PC-9 (cell line): ENCODE results near the gene NYAP2. TPM values are rescaled to one million over a fixed set of nuclear protein-coding genes. Genes with fewer than 3 reads are reported as not detected.

Source experiments
- BruUV-seq: library from RNA; stranded (reverse); fragments of 400-500 nt; replicated peaks from 2 replicates; lab custom pipeline; 2021; lab: Mats Ljungman, UMichigan
- CTCF ChIA-PET: fragments of 300-600 bp; sonication (Branson Sonifier 250); formaldehyde crosslinking; loops from one replicate; lab custom pipeline; 2022; ENCODE audit warnings: antibody characterized with exemption; lab: Charles Lee
- POLR2A ChIA-PET: fragments of 300-600 bp; sonication (Branson Sonifier 250); formaldehyde crosslinking; loops from one replicate; lab custom pipeline; 2022; ENCODE audit warnings: antibody characterized with exemption; ENCODE audit not compliant: unreplicated experiment; lab: Charles Lee
- DNase-seq, 2 experiments: peaks; one replicate each; pipeline versions ENCODE4 v3.0.0 to v3.0.0-alpha.2; 2015 to 2022; ENCODE audit warnings: mixed read lengths in 1 of 2
- H2AFZ ChIP-seq: fragments of 200-600 bp; sonication (generic); 2 replicates; pipeline ENCODE4 v1.8.1; 2017; ENCODE audit warnings: antibody characterized with exemption
- H3F3A ChIP-seq: fragments of 200-600 bp; sonication (generic); 2 replicates; pipeline ENCODE4 v1.8.1; 2017; ENCODE audit warnings: antibody characterized with exemption, mild to moderate bottlenecking, low read depth; ENCODE audit not compliant: insufficient read depth
- H3K27ac ChIP-seq: fragments of 200-600 bp; sonication (generic); 2 replicates; pipeline ENCODE4 v1.6.1; 2016; ENCODE audit warnings: mixed run types
- H3K27me3 ChIP-seq: fragments of 200-600 bp; sonication (generic); 2 replicates; pipeline ENCODE4 v1.6.1; 2016; ENCODE audit warnings: low read depth, mixed run types; ENCODE audit not compliant: insufficient read depth
- H3K36me3 ChIP-seq: fragments of 200-600 bp; sonication (generic); 2 replicates; pipeline ENCODE4 v1.6.1; 2016; ENCODE audit warnings: low read depth, mixed run types
- H3K4me1 ChIP-seq: fragments of 200-600 bp; sonication (generic); replicated peaks from 2 replicates; pipeline ENCODE4 v1.6.1; 2016; ENCODE audit warnings: mixed run types; ENCODE audit not compliant: insufficient read depth
- H3K4me2 ChIP-seq: fragments of 200-600 bp; sonication (generic); 2 replicates; pipeline ENCODE4 v1.6.1; 2017; ENCODE audit warnings: mixed run types
- H3K4me3 ChIP-seq: fragments of 200-600 bp; sonication (generic); 2 replicates; pipeline ENCODE4 v1.6.1; 2016; ENCODE audit warnings: mixed run types
- H3K79me2 ChIP-seq: fragments of 200-600 bp; sonication (generic); 2 replicates; pipeline ENCODE4 v1.6.1; 2017; ENCODE audit warnings: low read depth, mixed run types
- H3K9me2 ChIP-seq: fragments of 200-600 bp; sonication (generic); 2 replicates; pipeline ENCODE4 v1.8.1; 2017; ENCODE audit warnings: mild to moderate bottlenecking; ENCODE audit not compliant: insufficient read depth
- H3K9me3 ChIP-seq: fragments of 200-600 bp; sonication (generic); 2 replicates; pipeline ENCODE4 v1.8.1; 2016; ENCODE audit warnings: low read depth; ENCODE audit not compliant: insufficient read depth
- H4K20me1 ChIP-seq: fragments of 200-600 bp; sonication (generic); 2 replicates; pipeline ENCODE4 v1.8.1; 2017; ENCODE audit not compliant: insufficient read depth
- EZH2 ChIP-seq: fragments of 200-600 bp; sonication (generic); IDR thresholded peaks from 2 replicates; pipeline ENCODE4 v1.8.0; 2017; ENCODE audit warnings: antibody characterized with exemption, low read depth
- intact Hi-C: fragments of 100-400 bp; cut with micrococcal nuclease; formaldehyde crosslinking; loops from one replicate; pipeline ENCODE4 v1.10.0; 2022; ENCODE audit not compliant: unreplicated experiment
- total RNA-seq: library from RNA; stranded (reverse); gene quantifications from 2 replicates; pipeline ENCODE4 v1.2.3, GENCODE V29; 2021
- TF ChIP-seq, protein P1 (sequence below): fragments of 200-600 bp; sonication (generic); conservative IDR thresholded peaks from 2 replicates; pipeline ENCODE4 v1.6.1; 2017; ENCODE audit warnings: mixed run types, antibody characterized with exemption, mild to moderate bottlenecking, moderate library complexity

The NYAP2 gene
- total RNA-seq, 1 experiment from 2014 or later, result 0.65 TPM

DNA sequence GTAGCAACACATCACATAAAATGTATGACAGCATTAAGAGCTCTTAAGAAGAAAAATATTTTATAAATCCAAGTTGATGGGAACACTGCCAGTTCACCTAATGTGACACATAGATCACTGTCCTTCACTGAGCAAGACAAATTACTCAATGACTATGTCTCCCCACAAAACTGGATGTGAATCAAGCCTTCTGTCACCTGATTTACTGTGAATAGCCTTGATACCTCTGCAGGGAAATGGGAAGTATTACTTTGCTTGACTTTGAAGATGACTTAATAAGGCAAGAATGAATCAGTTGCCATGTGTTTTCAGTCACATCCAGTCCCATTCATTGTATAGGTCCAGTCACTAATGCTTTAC lies 94.6 kb downstream of the NYAP2 start:
- no peaks in the 10 kb centered on the region for H3K79me2 ChIP-seq

DNA sequence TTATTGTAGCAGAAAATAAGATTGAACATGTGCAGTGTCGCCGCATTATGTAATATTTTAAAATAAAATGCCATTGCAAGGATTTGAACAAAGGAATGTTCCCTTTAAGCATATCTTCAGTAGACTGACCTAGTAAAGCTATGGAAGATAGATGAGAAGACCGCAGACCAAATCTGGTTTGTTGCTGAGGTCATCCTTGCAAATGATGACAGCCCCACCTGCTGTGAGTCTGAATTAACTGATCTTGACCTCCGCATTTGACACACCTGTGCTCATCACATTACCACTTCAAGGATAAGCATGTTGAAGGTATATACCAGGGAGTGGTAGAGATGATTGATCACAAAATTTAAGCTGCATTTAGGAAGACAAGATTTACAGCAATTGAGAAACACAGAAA lies 96.2 kb downstream of the NYAP2 start:
- intact Hi-C loops, result no loop called here
- Histone ChIP-seq H3K27me3 (no peaks in the 10 kb centered on the region), H3K27ac (no peak overlapping the region), H3K9me3 (no peaks in the 10 kb centered on the region), H4K20me1 (no peaks in the 10 kb centered on the region), H3K4me1 (no peaks in the 10 kb centered on the region), H3K4me3 (no peak overlapping the region), H3K4me2 (no peak overlapping the region), H3K9me2 (0 out of 2 replicates have a peak, but pooled peaks cover 4% of the 10 kb centered on the region), H3F3A (no peaks in the 10 kb centered on the region), H3K79me2 (no peaks in the 10 kb centered on the region), H2AFZ (no peak overlapping the region), H3K36me3 (no peaks in the 10 kb centered on the region)
- no TSS peak for BruUV-seq
- DNase-seq, result no peak
- POLR2A ChIA-PET, result interaction anchor here (0.7 kb wide), 1 partner anchor 153 kb away, joined by 7 read pairs; no protein-coding TSS in a partner anchor
- CTCF ChIA-PET, result no interaction called here
- TF ChIP-seq, protein P1, sequence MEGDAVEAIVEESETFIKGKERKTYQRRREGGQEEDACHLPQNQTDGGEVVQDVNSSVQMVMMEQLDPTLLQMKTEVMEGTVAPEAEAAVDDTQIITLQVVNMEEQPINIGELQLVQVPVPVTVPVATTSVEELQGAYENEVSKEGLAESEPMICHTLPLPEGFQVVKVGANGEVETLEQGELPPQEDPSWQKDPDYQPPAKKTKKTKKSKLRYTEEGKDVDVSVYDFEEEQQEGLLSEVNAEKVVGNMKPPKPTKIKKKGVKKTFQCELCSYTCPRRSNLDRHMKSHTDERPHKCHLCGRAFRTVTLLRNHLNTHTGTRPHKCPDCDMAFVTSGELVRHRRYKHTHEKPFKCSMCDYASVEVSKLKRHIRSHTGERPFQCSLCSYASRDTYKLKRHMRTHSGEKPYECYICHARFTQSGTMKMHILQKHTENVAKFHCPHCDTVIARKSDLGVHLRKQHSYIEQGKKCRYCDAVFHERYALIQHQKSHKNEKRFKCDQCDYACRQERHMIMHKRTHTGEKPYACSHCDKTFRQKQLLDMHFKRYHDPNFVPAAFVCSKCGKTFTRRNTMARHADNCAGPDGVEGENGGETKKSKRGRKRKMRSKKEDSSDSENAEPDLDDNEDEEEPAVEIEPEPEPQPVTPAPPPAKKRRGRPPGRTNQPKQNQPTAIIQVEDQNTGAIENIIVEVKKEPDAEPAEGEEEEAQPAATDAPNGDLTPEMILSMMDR, result no peak
- no peak for TF ChIP-seq EZH2

More for the DNA sequence above, 94.6 kb downstream of the NYAP2 start:
- ChIA-PET CTCF (no interaction called here), POLR2A (interaction anchor here (0.6 kb wide), 1 partner anchor 1170 kb away, joined by 6 read pairs; no protein-coding TSS in a partner anchor)
- Histone ChIP-seq H3K27ac (no peak overlapping the region), H3K4me1 (no peaks in the 10 kb centered on the region), H2AFZ (no peak overlapping the region), H3K27me3 (no peaks in the 10 kb centered on the region), H3K4me3 (no peak overlapping the region), H3K4me2 (no peak overlapping the region), H3K36me3 (no peaks in the 10 kb centered on the region), H4K20me1 (no peaks in the 10 kb centered on the region), H3K9me2 (peaks cover 4% of the 10 kb centered on the region; the same call in 1 of the 2 replicates), H3K9me3 (no peaks in the 10 kb centered on the region), H3F3A (no peaks in the 10 kb centered on the region)
- peak in 1 of 2 experiments; percentile 22 for DNase-seq
- BruUV-seq, result no TSS peak
- intact Hi-C loops, result no loop called here
- no peak for TF ChIP-seq EZH2
- TF ChIP-seq, protein P1, result no peak

DNA sequence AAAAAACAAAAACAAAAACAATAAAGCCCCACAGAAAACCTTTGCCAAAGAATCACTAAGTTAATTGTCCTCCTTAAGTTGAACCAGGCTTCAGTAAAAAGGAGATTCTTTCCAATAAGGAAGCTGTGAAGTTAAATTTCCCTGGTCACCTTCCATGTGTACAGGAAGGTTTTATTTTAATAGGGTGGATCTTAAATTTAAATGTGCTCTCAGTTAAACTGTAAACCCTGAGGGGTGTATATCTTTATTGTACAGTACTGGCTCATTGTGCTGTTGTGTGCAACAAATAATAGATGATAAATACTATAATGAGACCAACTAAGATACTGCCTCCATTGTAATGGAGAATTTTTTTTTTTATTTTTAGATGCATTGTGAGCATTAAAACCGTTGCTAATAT lies 97.1 kb downstream of the NYAP2 start:
- Histone ChIP-seq H3K4me1 (no peaks in the 10 kb centered on the region), H3K4me3 (no peak overlapping the region), H3K4me2 (no peak overlapping the region), H4K20me1 (no peaks in the 10 kb centered on the region), H3K9me3 (no peaks in the 10 kb centered on the region), H3K27me3 (no peaks in the 10 kb centered on the region), H3K36me3 (no peaks in the 10 kb centered on the region), H3K9me2 (0 out of 2 replicates have a peak, but pooled peaks cover 4% of the 10 kb centered on the region), H2AFZ (no peak overlapping the region), H3K79me2 (no peaks in the 10 kb centered on the region), H3F3A (no peaks in the 10 kb centered on the region), H3K27ac (no peak overlapping the region)
- BruUV-seq, result no TSS peak
- no peak for DNase-seq
- ChIA-PET POLR2A (no interaction called here), CTCF (no interaction called here)
- intact Hi-C loops, result no loop called here
- TF ChIP-seq, protein P1, result no peak
- no peak for TF ChIP-seq EZH2
